AG04449 (cell line): ENCODE data around the gene ITGB3.

ENCODE experiments used
- CTCF ChIA-PET: fragments of 350-600 bp; formaldehyde crosslinking; extraction: SDS; loops from one replicate; lab custom pipeline; 2021; ENCODE audit warnings: antibody characterized with exemption; lab: Yijun Ruan, JAX
- POLR2A ChIA-PET: fragments of 400-600, 350-600 bp; formaldehyde crosslinking; extraction: SDS; loops from one replicate; lab custom pipeline; 2020; ENCODE audit warnings: antibody characterized with exemption, inconsistent platforms; lab: Yijun Ruan, JAX
- DNase-seq: peaks from one replicate; pipeline ENCODE4 v3.0.0-alpha.2; 2010; ENCODE audit warnings: low read depth, low spot score
- H3K4me3 ChIP-seq: 2 replicates; pipeline ENCODE4 v1.5.1; 2011; ENCODE audit warnings: low read depth, mild to moderate bottlenecking, control low read depth, low read length
- CTCF ChIP-seq: IDR thresholded peaks from one replicate; pipeline ENCODE4 v1.5.1; 2011; ENCODE audit warnings: mild to moderate bottlenecking, moderate library complexity, low read length, control low read depth, inconsistent platforms; ENCODE audit not compliant: insufficient read depth; ENCODE audit errors: missing control alignments

ITGB3 gene

GRCh38 chr17:47338026-47338425 lies 84.4 kb downstream of the ITGB3 start:
- POLR2A ChIA-PET = no interaction called here
- TF ChIP-seq CTCF = no peak
- no peak for DNase-seq
- H3K4me3 ChIP-seq = no peak overlapping the region
- CTCF ChIA-PET = interaction anchor here (1.3 kb wide), 1 partner anchor 23 kb away, joined by 3 read pairs; no protein-coding TSS in a partner anchor

- TF ChIP-seq CTCF = no peak
- DNase-seq = no peak
- POLR2A ChIA-PET = no interaction called here
- CTCF ChIA-PET = no interaction called here
- no peak overlapping the region for H3K4me3 ChIP-seq
Measured at GRCh38 chr17:47352848-47353247, 99.2 kb downstream of the ITGB3 start.

GRCh38 chr17:47358652-47359051 lies 105.0 kb downstream of the ITGB3 start:
- DNase-seq = no peak
- ChIA-PET POLR2A (no interaction called here), CTCF (no interaction called here)
- H3K4me3 ChIP-seq = no peak overlapping the region
- TF ChIP-seq CTCF = no peak
